Measurements from ENCODE around the gene MICAL2.

MICAL2 gene

DNA sequence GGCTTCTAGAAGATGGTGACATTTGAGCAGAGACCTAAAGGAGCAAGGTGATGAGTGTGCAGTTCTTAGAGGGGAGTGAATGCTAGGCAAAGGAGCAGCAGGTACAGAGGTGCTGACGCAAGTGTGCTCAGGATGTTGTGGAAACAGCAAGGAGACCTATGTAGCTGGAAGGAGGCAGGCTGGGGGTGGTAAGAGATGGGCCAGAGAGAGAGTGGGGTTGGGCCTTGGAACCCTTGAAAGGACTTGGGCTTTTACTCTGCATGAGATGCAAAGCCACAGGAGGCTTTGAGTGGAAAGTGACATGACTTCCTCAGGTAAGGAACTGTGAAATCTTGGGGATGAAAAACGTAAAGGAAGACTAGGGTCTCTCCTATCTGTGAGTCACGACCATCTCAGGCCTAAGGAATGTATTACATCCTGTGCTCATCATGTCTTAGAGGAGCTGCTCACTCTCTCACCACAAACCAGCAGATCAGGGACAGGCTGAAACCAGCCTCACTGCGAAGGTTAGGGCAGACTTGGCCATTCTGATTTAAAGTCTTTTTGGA is 65.4 kb downstream of the MICAL2 start:
- H3K4me3 ChIP-seq (ENCODE audit: low read length): no peak overlapping the region
- peak; percentile 97 for DNase-seq (ENCODE audit: low read depth)

DNA sequence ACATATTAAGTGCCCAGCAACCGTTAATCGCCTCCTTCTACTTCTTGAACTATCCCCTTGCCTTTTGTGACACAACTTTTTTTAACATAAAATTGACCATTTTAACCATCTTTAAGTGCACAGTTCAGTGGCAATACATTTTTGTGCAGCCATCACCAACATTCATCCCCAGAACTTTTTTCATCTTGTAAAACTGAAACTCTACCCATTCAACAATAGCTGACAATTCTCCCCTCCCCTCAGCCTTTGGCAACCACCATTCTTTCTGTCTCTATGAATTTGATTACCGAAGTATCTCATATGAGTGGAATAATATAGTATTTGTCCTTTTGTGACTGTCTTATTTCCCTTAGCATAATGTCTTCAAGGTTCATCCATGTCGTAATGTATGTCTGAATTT is 66.0 kb downstream of the MICAL2 start:
- no peak overlapping the region for H3K4me3 ChIP-seq (ENCODE audit: low read length)
- TF ChIP-seq, protein P1, sequence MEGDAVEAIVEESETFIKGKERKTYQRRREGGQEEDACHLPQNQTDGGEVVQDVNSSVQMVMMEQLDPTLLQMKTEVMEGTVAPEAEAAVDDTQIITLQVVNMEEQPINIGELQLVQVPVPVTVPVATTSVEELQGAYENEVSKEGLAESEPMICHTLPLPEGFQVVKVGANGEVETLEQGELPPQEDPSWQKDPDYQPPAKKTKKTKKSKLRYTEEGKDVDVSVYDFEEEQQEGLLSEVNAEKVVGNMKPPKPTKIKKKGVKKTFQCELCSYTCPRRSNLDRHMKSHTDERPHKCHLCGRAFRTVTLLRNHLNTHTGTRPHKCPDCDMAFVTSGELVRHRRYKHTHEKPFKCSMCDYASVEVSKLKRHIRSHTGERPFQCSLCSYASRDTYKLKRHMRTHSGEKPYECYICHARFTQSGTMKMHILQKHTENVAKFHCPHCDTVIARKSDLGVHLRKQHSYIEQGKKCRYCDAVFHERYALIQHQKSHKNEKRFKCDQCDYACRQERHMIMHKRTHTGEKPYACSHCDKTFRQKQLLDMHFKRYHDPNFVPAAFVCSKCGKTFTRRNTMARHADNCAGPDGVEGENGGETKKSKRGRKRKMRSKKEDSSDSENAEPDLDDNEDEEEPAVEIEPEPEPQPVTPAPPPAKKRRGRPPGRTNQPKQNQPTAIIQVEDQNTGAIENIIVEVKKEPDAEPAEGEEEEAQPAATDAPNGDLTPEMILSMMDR (IDR thresholded peaks at IDR 0.05; ENCODE audit: insufficient read depth, low read depth, low read length, missing control alignments): no peak
- no peak for DNase-seq (ENCODE audit: low read depth)

More for the DNA sequence above, 65.4 kb downstream of the MICAL2 start:
- TF ChIP-seq, protein P1 (IDR thresholded peaks at IDR 0.05; ENCODE audit: insufficient read depth, low read depth, low read length, missing control alignments): no peak

DNA sequence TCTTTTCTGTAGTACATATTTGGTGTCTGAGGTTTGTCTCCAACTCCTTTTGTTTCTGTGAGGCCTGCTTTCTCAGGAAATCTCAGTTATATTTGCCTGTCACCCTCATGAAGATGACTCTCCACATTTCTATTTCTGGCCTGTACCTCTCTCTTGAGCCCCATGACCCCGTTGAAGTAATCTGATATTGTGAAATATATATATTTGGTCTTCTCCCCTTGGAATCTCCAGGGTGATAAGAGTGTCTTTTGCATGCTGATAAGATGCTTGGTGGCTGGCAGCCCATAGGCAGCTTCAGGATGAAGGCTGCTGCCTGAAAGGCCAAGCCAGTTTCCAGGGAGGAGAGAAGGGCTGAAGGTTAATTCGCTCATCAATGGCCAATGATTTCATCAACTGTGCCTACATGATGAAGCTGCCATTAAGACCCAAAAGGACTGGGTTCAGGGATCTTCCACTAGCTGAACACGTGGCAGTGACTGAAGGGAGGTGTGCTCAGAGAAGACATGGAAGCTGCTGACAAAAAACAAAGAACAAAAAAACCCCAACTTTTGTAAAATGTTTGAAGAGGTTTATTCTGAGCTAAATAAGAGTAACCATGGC is 67.4 kb downstream of the MICAL2 start:
- no peak overlapping the region for H3K4me3 ChIP-seq (ENCODE audit: low read length)
- no peak for DNase-seq (ENCODE audit: low read depth)
- TF ChIP-seq, protein P1 (IDR thresholded peaks at IDR 0.05; ENCODE audit: insufficient read depth, low read depth, low read length, missing control alignments): no peak

DNA sequence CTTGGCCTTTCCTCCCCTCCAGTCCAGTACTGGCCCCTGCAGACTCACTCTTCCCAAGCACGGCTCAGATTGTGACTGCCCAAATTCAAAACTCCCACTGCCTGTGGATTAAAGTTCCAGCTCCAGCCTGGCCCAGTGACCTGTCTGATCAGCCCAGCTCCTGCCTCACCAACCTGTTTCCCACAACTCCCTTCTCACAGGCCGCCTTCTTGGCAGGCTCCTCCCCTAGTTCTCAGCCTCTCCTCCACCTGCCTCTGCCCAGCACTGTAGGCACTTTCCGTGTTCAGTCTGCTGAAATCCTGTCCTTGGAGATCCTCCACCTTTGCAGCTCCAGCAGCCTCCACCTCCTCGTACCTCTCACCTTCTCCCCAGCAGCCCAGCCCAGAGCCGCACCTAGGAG is 68.6 kb downstream of the MICAL2 start:
- TF ChIP-seq, protein P1 (IDR thresholded peaks at IDR 0.05; ENCODE audit: insufficient read depth, low read depth, low read length, missing control alignments): no peak
- peak; percentile 41 for DNase-seq (ENCODE audit: low read depth)
- H3K4me3 ChIP-seq (ENCODE audit: low read length): no peak overlapping the region

DNA sequence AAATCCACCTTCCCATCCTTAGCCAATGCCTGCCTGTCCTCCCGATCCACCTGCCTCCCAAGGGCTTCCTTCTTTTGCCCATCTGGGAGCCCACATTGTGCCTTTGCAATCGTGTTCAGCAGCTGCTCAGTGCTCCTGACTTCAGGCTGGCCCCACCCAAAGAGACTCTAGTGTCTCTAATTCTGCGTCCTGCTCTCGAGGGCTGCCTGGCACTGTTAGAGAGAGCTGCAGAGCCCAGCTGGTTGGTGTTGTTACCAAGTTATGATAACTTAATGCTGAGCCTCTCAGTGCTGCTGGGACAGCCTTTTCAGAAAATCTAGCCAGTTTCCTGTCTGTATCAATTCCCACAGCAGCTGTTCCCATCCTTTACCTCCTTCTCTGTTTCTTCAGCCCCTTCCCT is 69.1 kb downstream of the MICAL2 start:
- DNase-seq (ENCODE audit: low read depth): no peak
- TF ChIP-seq, protein P1 (IDR thresholded peaks at IDR 0.05; ENCODE audit: insufficient read depth, low read depth, low read length, missing control alignments): no peak
- H3K4me3 ChIP-seq (ENCODE audit: low read length): no peak overlapping the region

DNA sequence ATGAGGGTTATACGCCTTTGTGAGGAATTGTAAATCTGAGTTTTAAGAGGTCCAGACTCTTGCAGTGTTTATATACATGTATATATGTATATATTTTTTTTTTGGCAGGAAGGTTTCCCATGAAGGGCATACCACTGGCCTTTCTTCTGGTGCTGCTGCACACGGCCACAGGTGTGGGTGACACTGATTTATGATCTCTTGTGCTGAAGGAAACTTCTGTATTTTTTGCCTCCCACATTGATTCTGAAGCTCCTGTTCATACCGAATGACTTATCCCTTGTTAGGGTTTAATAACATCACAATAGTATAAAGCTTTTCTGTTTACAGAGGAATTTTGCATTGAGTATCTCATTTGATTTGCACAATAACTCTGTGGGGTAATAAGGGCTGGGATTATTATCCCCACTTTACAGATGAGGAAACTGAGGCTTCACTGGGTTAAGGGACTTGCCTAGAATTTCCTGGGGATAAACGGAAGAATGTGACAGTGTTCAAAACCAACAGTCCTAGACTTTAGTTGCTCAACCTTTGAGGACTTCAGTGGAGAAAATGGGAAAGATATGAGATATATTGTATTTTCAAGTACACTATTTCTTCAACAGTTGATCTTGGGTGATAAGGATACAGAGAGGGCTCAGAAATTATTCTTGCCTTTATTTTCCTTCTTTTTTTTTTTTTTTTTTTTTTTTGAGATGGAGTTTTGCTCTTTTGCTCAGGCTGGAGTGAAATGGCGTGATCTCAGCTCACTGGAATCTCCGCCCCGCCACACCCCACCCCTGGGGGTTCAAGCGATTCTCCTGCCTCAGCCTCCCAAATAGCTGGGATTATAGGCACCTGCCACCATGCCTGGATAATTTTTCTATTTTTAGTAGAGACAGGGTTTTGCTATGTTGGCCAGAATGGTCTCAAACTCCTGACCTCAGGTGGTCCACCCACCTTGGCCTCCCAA is 70.1 kb downstream of the MICAL2 start:
- H3K4me3 ChIP-seq (ENCODE audit: low read length): no peak overlapping the region
- TF ChIP-seq, protein P1 (IDR thresholded peaks at IDR 0.05; ENCODE audit: insufficient read depth, low read depth, low read length, missing control alignments): no peak
- DNase-seq (ENCODE audit: low read depth): peak; percentile 79

Measured in epithelial cell of esophagus (primary cell).